ENCODE data around the gene BANK1.

BANK1 gene

GRCh38 chr4:101956068-101956825, 165.7 kb downstream of the BANK1 start:
- TF ChIP-seq, protein P1, sequence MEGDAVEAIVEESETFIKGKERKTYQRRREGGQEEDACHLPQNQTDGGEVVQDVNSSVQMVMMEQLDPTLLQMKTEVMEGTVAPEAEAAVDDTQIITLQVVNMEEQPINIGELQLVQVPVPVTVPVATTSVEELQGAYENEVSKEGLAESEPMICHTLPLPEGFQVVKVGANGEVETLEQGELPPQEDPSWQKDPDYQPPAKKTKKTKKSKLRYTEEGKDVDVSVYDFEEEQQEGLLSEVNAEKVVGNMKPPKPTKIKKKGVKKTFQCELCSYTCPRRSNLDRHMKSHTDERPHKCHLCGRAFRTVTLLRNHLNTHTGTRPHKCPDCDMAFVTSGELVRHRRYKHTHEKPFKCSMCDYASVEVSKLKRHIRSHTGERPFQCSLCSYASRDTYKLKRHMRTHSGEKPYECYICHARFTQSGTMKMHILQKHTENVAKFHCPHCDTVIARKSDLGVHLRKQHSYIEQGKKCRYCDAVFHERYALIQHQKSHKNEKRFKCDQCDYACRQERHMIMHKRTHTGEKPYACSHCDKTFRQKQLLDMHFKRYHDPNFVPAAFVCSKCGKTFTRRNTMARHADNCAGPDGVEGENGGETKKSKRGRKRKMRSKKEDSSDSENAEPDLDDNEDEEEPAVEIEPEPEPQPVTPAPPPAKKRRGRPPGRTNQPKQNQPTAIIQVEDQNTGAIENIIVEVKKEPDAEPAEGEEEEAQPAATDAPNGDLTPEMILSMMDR (IDR thresholded peaks at IDR 0.05; ENCODE audit: low read depth, low read length) = no peak
- no peak overlapping the region for H3K4me3 ChIP-seq (replicated peaks in 1 of 2; ENCODE audit: low read depth in 2 of 2, low read length in 2 of 2)
- peak in 1 of 2 donors; percentile 3 for DNase-seq (ENCODE audit: low read depth in 2 of 2)

GRCh38 chr4:101958547-101958946, 168.0 kb downstream of the BANK1 start:
- DNase-seq (ENCODE audit: low read depth in 2 of 2) = no peak
- TF ChIP-seq, protein P1 (IDR thresholded peaks at IDR 0.05; ENCODE audit: low read depth, low read length) = no peak
- H3K4me3 ChIP-seq (replicated peaks in 1 of 2; ENCODE audit: low read depth in 2 of 2, low read length in 2 of 2) = no peak overlapping the region

DNA sequence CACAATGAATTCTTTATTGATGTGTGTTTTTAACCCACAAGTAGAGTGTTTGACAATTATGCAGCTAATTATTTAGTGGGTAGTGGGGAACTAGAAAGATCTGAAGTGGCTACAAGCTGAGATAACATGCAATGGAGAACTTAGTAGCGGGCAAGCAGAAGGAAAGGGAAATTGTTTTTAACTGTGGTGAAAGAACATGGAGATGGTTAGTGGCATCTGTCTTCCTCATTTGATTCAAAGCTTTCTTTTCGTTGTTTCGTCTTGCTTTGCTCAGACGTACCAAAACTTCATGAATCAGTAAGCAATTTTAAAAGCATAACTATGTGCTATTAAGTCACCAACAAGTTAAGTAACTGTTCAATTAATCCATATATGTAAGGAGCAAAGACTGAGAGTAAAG, 169.9 kb downstream of the BANK1 start:
- TF ChIP-seq, protein P1 (IDR thresholded peaks at IDR 0.05; ENCODE audit: low read depth, low read length) = no peak
- no peak overlapping the region for H3K4me3 ChIP-seq (replicated peaks in 1 of 2; ENCODE audit: low read depth in 2 of 2, low read length in 2 of 2)
- no peak for DNase-seq (ENCODE audit: low read depth in 2 of 2)

DNA sequence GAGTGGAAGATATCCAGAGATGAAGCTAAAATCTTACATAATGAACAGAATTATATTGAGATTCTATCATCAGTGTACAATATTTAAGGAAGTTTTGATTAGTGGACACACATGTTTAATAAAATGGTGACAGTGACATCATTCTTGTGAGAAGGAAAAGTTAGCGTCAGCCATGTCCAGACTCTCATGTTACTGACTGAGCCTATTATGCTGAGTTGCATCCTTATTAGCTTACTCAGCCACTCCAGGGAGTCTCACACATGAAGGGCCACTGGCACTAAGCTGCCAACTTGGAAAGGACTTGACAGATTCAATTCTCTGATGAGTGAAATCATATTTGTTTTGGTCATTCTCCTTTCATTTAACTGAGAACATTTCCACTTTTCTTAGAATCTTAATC, 170.6 kb downstream of the BANK1 start:
- H3K4me3 ChIP-seq (replicated peaks in 1 of 2; ENCODE audit: low read depth in 2 of 2, low read length in 2 of 2) = no peak overlapping the region
- TF ChIP-seq, protein P1 (IDR thresholded peaks at IDR 0.05; ENCODE audit: low read depth, low read length) = no peak
- DNase-seq (ENCODE audit: low read depth in 2 of 2) = peak; percentile 10 to 46

DNA sequence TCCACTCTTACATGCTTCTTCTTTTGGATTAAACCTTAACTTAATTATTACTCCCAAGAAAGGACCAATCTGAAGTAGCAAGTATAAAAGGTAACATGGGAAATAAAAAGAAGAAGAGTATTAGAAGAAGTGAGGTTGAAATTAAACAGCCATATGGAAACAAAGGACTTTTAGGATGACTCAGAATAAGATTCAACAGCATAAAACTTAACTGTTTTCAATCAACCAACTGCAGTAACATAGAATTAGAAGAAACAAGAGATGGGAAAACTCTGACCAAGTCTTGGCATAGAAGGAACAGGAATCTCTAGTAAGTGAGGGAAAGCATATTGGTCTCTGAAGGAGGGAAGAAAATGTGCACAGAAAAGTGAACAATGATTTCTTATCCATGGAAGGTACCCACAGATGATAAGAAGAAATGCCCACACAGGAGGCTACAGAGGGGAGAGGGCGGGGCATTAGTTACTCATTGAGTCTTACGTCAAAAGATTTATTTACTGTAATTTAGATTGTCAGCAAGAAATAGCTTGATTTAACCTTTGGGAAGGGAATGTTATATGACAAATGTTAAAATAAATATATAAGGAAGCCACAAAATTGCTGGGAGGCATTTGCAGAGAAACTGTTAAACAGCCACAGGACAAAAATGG, 177.3 kb downstream of the BANK1 start:
- TF ChIP-seq, protein P1 (IDR thresholded peaks at IDR 0.05; ENCODE audit: low read depth, low read length) = no peak
- no peak overlapping the region for H3K4me3 ChIP-seq (replicated peaks in 1 of 2; ENCODE audit: low read depth in 2 of 2, low read length in 2 of 2)
- DNase-seq (ENCODE audit: low read depth in 2 of 2) = peak in 1 of 2 donors; percentile 26

DNA sequence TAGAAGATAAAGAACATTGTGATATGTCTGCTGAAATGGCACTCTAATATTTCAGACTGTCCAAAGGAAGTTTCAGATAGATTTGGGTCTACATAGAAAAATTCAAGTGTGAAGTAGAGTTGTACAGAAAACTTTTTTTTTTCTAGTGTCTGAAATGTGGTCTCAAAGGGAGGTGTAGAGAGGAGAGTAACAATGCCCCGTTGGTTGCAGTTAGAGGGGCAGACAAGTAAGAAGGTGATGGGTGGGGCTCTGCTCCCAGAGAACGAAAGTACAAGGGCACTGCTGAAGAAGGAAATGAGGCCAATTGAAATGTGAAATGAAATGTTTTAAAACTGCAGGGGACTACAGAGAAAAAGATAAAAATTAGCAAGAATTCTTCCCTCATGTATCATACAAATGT, 177.8 kb downstream of the BANK1 start:
- TF ChIP-seq, protein P1 (IDR thresholded peaks at IDR 0.05; ENCODE audit: low read depth, low read length) = no peak
- no peak overlapping the region for H3K4me3 ChIP-seq (replicated peaks in 1 of 2; ENCODE audit: low read depth in 2 of 2, low read length in 2 of 2)
- no peak for DNase-seq (ENCODE audit: low read depth in 2 of 2)

Data from cardiac fibroblast (primary cell).